ENCODE measurements around the gene CDH6. TPM values are rescaled to one million over a fixed set of nuclear protein-coding genes. Genes with fewer than 3 reads are reported as not detected.

The CDH6 gene
- total and polyA plus RNA-seq, 2 donors (not counting 3 experiments of a cell fraction or from before 2014, with no cell fraction given) = 0.06 TPM; not detected in 1

GRCh38 chr5:31251032-31251431 is 57.5 kb downstream of the CDH6 start:
- TF ChIP-seq POLR2AphosphoS5 (IDR thresholded peaks at IDR 0.05; ENCODE audit: insufficient read depth, low read depth, low read length) (no peak), POLR2A (IDR thresholded peaks at IDR 0.05; ENCODE audit: low read depth, low read length) (no peak), FOS (IDR thresholded peaks at IDR 0.05; ENCODE audit: borderline replicate concordance, insufficient read depth, low read length) (no peak), JUN (IDR thresholded peaks at IDR 0.05; ENCODE audit: borderline replicate concordance, insufficient read depth, insufficient read length, low read depth) (no peak), MYC (IDR thresholded peaks at IDR 0.05; ENCODE audit: low read depth, low read length) (no peak), CTCF (IDR thresholded peaks at IDR 0.05; ENCODE audit: extremely low read depth in 1 of 2, insufficient read depth in 1 of 2, low read depth in 1 of 2, low read length in 2 of 2) (no peak), GATA2 (IDR thresholded peaks at IDR 0.05; ENCODE audit: insufficient read depth, insufficient read length, low read depth, low read length) (no peak), EZH2 (IDR thresholded peaks at IDR 0.05; ENCODE audit: borderline replicate concordance, low read depth, low read length, severe bottlenecking) (no peak)
- TF ChIP-seq, protein P1, sequence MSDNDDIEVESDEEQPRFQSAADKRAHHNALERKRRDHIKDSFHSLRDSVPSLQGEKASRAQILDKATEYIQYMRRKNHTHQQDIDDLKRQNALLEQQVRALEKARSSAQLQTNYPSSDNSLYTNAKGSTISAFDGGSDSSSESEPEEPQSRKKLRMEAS (IDR thresholded peaks at IDR 0.05; ENCODE audit: insufficient read depth, insufficient read length) = no peak
- H3K27ac ChIP-seq (ENCODE audit: insufficient read depth, low read depth, low read length) = no peak overlapping the region
- no peaks in the 10 kb centered on the region for H3K9me3 ChIP-seq (replicated peaks; ENCODE audit: control insufficient read depth, insufficient read depth, low read length)
- ChIA-PET CTCF (no interaction called here), POLR2A (no interaction called here)
- DNase-seq (ENCODE audit: low read depth, low spot score) (no peak), FAIRE-seq (no peak)
- dilution Hi-C loops (cut with MboI; ENCODE audit: extremely low pct_ligation_motif_present, low sequenced_read_pairs) (no loop called here), intact Hi-C loops (cut with micrococcal nuclease) (no loop called here)
- H2AFZ ChIP-seq (ENCODE audit: low read depth, low read length) = no peak overlapping the region
- no peaks in the 10 kb centered on the region for H3K27me3 ChIP-seq (ENCODE audit: control insufficient read depth in 2 of 2, insufficient read depth in 2 of 2, low read length in 2 of 2)
- no peaks in the 10 kb centered on the region for H3K4me1 ChIP-seq (ENCODE audit: control insufficient read depth, extremely low read depth, insufficient read depth, low read length)
- BruUV-seq (replicated peaks) = no TSS peak
- H3K79me2 ChIP-seq (ENCODE audit: control insufficient read depth, insufficient read depth, low read length) = no peaks in the 10 kb centered on the region
- H3K9ac ChIP-seq (replicated peaks; ENCODE audit: extremely low read depth, insufficient read depth, low read length) = no peak overlapping the region
- no peaks in the 10 kb centered on the region for H3K9me1 ChIP-seq (replicated peaks; ENCODE audit: control insufficient read depth, extremely low read depth, insufficient read depth, low read length)
- no peak overlapping the region for H3K4me3 ChIP-seq (replicated peaks in 1 of 3; ENCODE audit: insufficient read depth in 1 of 3, low read depth in 1 of 3, low read length in 3 of 3)
- no peaks in the 10 kb centered on the region for H4K20me1 ChIP-seq (replicated peaks; ENCODE audit: control insufficient read depth, extremely low read depth, insufficient read depth, low read length)
- no peaks in the 10 kb centered on the region for H3K36me3 ChIP-seq (ENCODE audit: control insufficient read depth in 2 of 2, extremely low read depth in 1 of 2, insufficient read depth in 2 of 2, low read length in 2 of 2)
- H3K4me2 ChIP-seq (ENCODE audit: insufficient read depth, low read length) = no peak overlapping the region
